ENCODE measurements around the gene DOK4.
A peak's percentile ranks its signal among the peaks of the same experiment; 100 is the strongest.
"Not testable (repeated sequence)": the region's sequence is repeated elsewhere in the genome, so short reads cannot be mapped to it uniquely, and the experiment has no call there.

Gene DOK4

GRCh38 chr16:57502048-57502775 lies 15.9 kb upstream of the DOK4 start:
- no peak for DNase-seq (ENCODE audit: low read depth in 2 of 2)

GRCh38 chr16:57501492-57501891 lies 15.2 kb upstream of the DOK4 start:
- no peak for DNase-seq (ENCODE audit: low read depth in 2 of 2)

- DNase-seq (ENCODE audit: low read depth in 2 of 2) = no peak
These were observed 14.4 kb upstream of the DOK4 start for GRCh38 chr16:57500578-57501111.

- DNase-seq (ENCODE audit: low read depth in 2 of 2) = not testable (repeated sequence)
These were observed 13.6 kb upstream of the DOK4 start for GRCh38 chr16:57499941-57500340.

GRCh38 chr16:57498031-57498430 lies 11.7 kb upstream of the DOK4 start:
- no peak for DNase-seq (ENCODE audit: low read depth in 2 of 2)

GRCh38 chr16:57497121-57497520 lies 10.8 kb upstream of the DOK4 start:
- no peak for DNase-seq (ENCODE audit: low read depth in 2 of 2)

GRCh38 chr16:57493767-57494166 lies 7.5 kb upstream of the DOK4 start:
- DNase-seq (ENCODE audit: low read depth in 2 of 2) = no peak

GRCh38 chr16:57489229-57489628 lies 2.9 kb upstream of the DOK4 start:
- no peak for DNase-seq (ENCODE audit: low read depth in 2 of 2)

GRCh38 chr16:57486858-57487834 lies 853 bp upstream of the DOK4 start:
- DNase-seq (ENCODE audit: low read depth in 2 of 2) = no peak

- no peak for DNase-seq (ENCODE audit: low read depth in 2 of 2)
These were observed 990 bp downstream of the DOK4 start for GRCh38 chr16:57485091-57485915.

- DNase-seq (ENCODE audit: low read depth in 2 of 2) = no peak
These were observed 1.7 kb downstream of the DOK4 start for GRCh38 chr16:57484515-57485005.

GRCh38 chr16:57483725-57484514 lies 2.4 kb downstream of the DOK4 start:
- no peak for DNase-seq (ENCODE audit: low read depth in 2 of 2)

- no peak for DNase-seq (ENCODE audit: low read depth in 2 of 2)
These were observed 3.3 kb downstream of the DOK4 start for GRCh38 chr16:57482845-57483545.

- DNase-seq (ENCODE audit: low read depth in 2 of 2) = no peak
These were observed 4.9 kb downstream of the DOK4 start for GRCh38 chr16:57481421-57481820.

GRCh38 chr16:57480754-57481230 lies 5.5 kb downstream of the DOK4 start:
- no peak for DNase-seq (ENCODE audit: low read depth in 2 of 2)

- DNase-seq (ENCODE audit: low read depth in 2 of 2) = no peak
These were observed 6.1 kb downstream of the DOK4 start for GRCh38 chr16:57479976-57480753.

- DNase-seq (ENCODE audit: low read depth in 2 of 2) = peak; percentile 38 to 39
These were observed 6.9 kb downstream of the DOK4 start for GRCh38 chr16:57479205-57479975.
